GM21423 (cell line): ENCODE results near the gene CCR5.
A peak's percentile ranks its signal among the peaks of the same experiment; 100 is the strongest.

Source experiments
- ATAC-seq: cut with Tn5 transposase; IDR thresholded peaks from one replicate; pipeline ENCODE4 v1.9.1; 2021; ENCODE audit warnings: mild to moderate bottlenecking, moderate library complexity; ENCODE audit not compliant: unreplicated experiment

Gene CCR5

DNA sequence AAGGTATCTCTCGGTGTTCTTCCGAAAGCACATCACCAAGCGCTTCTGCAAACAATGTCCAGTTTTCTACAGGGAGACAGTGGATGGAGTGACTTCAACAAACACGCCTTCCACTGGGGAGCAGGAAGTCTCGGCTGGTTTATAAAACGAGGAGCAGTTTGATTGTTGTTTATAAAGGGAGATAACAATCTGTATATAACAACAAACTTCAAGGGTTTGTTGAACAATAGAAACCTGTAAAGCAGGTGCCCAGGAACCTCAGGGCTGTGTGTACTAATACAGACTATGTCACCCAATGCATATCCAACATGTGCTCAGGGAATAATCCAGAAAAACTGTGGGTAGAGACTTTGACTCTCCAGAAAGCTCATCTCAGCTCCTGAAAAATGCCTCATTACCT is 12.3 kb upstream of the CCR5 start:
- no peak for ATAC-seq

DNA sequence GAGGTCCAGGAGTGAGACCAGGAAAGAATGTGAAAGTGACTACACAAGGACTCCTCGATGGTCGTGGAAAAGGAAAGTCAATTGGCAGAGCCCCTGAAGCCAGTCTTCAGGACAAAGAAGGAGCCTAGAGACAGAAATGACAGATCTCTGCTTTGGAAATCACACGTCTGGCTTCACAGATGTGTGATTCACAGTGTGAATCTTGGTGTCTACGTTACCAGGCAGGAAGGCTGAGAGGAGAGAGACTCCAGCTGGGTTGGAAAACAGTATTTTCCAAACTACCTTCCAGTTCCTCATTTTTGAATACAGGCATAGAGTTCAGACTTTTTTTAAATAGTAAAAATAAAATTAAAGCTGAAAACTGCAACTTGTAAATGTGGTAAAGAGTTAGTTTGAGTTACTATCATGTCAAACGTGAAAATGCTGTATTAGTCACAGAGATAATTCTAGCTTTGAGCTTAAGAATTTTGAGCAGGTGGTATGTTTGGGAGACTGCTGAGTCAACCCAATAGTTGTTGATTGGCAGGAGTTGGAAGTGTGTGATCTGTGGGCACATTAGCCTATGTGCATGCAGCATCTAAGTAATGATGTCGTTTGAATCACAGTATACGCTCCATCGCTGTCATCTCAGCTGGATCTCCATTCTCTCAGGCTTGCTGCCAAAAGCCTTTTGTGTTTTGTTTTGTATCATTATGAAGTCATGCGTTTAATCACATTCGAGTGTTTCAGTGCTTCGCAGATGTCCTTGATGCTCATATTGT is 10.8 kb upstream of the CCR5 start:
- no peak for ATAC-seq

DNA sequence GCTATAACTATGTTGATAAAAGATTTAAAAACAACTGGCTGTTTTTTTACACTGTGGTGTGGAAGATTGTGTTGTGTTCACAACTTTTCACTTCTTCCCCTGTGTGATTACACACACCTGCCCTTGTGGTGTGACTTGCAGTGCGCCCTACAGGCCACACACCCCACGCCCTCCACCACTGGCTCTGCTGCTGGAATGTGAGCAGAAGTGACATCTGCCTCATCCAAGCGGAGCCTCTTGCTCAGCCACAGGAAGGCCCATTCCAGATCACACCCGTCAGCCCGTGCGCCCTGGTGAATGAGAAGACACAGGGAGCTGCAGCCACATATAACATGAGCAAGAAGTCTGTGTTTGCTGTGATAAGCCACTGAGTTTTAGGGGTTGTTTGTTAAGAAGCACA is 9.8 kb upstream of the CCR5 start:
- ATAC-seq, result no peak

DNA sequence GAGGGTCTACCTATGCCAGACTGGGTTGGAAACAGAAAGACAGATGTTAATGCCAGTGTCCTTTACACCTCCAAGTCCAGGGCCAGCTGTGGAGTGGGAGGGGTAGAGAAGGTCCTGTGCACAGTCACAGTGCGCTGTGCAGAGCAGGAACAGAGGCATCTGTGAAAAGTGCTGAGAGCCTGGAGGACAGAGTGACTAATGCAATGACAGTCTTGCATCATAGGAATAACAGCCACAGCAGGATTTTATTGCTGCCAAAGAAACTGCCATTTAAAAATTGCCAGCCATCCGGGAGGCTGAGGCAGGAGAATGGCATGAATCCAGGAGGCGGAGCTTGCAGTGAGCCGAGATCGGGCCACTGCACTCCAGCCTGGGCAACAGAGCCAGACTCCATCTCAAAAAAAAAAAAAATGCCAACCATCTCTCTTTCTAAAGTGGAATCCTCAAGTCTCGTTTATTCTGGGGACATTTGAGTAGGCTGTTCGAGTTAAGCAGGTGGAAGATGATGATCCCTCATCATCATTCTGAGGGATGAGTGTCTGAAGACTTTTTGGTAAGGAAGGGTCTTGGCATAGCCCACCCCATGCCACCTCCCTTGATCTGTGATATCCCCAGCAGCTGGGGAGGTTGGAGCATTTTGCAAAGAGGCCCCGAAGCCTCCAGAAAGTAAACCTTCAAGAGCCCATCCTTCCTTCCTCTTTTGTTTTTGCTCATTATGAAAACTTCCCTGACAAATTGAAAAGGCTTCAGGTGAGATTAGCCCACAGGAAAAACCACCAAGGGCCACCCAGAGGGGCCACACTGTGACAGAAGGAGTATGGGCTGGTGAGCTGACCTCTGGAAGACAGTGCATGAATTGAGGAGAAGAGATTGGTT is 9.1 kb upstream of the CCR5 start:
- no peak for ATAC-seq

DNA sequence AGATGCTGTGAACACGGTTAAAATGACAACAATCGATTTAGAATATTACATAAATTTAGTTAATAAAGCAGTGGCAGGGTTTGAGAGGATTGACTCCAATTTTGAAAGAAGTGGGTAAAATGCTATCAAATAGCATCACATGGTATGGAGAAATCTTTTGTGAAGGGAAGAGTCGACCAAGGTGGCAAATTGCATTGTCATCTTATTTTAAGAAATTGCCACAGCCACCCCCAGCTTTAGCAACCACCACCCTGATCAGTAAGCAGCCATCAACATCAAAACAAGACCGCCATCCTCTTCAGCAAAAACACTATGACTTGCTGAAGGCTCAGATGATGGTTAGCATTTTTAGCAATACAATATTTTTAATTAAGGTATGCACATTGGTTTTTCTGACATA is 5.7 kb upstream of the CCR5 start:
- no peak for ATAC-seq

DNA sequence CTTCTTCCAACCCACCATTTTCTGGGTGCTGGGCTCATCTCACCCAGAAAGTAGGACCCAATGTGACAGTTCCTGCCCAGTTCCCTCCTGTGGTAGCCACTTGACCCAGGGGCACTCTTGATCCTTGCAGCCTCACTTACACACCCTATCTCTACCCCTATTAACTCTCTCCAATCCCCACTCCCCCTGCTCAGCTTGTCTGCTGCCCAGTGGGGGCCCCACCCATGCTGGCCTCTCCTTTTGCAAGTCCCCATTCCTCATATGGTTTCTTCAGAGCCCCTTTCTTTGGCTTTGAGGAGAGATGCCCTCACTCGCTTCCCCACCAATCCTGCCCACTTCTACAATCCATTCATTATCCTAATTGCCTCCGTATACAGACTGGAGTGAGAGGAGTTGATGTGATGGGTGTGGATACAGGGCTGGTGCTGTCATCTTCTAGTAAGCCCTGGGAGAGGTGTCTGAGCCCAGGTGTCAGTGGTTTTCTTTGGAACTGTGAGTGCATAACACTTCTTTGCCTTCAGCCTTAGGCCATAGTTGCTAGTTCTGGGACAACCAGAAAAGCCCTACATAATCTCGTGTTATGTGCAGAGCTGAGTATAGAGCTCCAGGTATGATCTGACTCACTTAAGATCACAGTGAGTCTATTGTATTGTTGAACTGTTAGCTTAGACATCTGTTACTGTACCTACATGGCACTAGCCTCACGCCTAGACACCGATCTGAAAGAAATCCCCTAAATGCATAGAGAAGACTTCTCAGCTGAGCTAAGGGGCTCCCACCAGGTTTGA is 4.8 kb upstream of the CCR5 start:
- ATAC-seq, result no peak

DNA sequence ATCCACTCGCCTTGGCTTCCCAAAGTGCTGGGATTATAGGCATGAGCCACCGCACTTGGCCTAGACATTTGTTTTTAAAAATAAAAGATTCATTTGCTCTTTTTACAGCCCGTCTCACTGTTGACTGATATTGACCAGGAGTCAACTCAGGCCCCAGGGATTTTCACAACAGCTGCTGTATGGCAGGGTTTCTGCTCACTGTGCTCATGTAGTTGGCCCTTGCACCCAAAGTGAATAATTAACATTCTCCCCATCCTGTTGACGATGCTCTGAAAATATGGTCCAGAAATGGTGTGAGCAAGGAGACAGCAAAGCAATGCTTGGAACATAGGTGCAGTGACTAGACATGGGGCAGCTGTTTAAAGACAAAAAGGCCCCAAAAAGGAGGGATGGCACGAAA is 2.9 kb upstream of the CCR5 start:
- ATAC-seq, result no peak

DNA sequence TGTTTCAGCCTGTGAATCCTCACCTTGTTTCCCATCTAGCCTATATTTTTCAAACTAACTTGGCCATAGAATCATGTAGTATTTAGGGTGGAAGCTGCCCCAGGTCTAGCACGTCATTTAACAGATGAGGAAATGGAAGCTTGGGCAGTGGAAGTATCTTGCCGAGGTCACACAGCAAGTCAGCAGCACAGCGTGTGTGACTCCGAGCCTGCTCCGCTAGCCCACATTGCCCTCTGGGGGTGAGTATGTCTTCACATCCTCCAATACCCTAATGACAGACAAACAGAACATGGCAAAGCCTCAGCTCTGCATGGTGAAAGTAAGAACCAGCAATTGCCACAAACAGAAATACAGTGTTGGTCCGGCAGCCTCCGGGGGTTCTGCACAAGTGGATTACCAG is 2.2 kb upstream of the CCR5 start:
- peak; percentile 70 for ATAC-seq

DNA sequence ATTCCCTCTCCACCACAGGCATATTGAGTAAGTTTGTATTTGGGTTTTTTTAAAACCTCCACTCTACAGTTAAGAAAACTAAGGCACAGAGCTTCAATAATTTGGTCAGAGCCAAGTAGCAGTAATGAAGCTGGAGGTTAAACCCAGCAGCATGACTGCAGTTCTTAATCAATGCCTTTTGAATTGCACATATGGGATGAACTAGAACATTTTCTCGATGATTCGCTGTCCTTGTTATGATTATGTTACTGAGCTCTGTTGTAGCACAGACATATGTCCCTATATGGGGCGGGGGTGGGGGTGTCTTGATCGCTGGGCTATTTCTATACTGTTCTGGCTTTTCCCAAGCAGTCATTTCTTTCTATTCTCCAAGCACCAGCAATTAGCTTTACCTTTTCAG is 1.6 kb upstream of the CCR5 start:
- no peak for ATAC-seq

DNA sequence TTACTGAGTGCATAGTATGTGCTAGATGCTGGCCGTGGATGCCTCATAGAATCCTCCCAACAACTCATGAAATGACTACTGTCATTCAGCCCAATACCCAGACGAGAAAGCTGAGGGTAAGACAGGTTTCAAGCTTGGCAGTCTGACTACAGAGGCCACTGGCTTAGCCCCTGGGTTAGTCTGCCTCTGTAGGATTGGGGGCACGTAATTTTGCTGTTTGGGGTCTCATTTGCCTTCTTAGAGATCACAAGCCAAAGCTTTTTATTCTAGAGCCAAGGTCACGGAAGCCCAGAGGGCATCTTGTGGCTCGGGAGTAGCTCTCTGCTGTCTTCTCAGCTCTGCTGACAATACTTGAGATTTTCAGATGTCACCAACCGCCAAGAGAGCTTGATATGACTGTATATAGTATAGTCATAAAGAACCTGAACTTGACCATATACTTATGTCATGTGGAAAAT is 1.0 kb upstream of the CCR5 start:
- no peak for ATAC-seq

DNA sequence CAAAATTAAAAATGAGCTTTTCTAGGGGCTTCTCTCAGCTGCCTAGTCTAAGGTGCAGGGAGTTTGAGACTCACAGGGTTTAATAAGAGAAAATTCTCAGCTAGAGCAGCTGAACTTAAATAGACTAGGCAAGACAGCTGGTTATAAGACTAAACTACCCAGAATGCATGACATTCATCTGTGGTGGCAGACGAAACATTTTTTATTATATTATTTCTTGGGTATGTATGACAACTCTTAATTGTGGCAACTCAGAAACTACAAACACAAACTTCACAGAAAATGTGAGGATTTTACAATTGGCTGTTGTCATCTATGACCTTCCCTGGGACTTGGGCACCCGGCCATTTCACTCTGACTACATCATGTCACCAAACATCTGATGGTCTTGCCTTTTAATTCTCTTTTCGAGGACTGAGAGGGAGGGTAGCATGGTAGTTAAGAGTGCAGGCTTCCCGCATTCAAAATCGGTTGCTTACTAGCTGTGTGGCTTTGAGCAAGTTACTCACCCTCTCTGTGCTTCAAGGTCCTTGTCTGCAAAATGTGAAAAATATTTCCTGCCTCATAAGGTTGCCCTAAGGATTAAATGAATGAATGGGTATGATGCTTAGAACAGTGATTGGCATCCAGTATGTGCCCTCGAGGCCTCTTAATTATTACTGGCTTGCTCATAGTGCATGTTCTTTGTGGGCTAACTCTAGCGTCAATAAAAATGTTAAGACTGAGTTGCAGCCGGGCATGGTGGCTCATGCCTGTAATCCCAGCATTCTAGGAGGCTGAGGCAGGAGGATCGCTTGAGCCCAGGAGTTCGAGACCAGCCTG is 984 bp downstream of the CCR5 start:
- no peak for ATAC-seq

DNA sequence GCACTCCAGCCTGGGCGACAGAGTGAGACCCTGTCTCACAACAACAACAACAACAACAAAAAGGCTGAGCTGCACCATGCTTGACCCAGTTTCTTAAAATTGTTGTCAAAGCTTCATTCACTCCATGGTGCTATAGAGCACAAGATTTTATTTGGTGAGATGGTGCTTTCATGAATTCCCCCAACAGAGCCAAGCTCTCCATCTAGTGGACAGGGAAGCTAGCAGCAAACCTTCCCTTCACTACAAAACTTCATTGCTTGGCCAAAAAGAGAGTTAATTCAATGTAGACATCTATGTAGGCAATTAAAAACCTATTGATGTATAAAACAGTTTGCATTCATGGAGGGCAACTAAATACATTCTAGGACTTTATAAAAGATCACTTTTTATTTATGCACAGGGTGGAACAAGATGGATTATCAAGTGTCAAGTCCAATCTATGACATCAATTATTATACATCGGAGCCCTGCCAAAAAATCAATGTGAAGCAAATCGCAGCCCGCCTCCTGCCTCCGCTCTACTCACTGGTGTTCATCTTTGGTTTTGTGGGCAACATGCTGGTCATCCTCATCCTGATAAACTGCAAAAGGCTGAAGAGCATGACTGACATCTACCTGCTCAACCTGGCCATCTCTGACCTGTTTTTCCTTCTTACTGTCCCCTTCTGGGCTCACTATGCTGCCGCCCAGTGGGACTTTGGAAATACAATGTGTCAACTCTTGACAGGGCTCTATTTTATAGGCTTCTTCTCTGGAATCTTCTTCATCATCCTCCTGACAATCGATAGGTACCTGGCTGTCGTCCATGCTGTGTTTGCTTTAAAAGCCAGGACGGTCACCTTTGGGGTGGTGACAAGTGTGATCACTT is 2.0 kb downstream of the CCR5 start:
- no peak for ATAC-seq

DNA sequence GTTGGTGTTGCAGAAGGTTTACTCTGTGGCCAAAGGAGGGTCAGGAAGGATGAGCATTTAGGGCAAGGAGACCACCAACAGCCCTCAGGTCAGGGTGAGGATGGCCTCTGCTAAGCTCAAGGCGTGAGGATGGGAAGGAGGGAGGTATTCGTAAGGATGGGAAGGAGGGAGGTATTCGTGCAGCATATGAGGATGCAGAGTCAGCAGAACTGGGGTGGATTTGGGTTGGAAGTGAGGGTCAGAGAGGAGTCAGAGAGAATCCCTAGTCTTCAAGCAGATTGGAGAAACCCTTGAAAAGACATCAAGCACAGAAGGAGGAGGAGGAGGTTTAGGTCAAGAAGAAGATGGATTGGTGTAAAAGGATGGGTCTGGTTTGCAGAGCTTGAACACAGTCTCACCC is 4.0 kb downstream of the CCR5 start:
- no peak for ATAC-seq

DNA sequence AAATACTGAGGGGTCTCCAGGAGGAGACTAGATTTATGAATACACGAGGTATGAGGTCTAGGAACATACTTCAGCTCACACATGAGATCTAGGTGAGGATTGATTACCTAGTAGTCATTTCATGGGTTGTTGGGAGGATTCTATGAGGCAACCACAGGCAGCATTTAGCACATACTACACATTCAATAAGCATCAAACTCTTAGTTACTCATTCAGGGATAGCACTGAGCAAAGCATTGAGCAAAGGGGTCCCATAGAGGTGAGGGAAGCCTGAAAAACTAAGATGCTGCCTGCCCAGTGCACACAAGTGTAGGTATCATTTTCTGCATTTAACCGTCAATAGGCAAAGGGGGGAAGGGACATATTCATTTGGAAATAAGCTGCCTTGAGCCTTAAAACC is 4.5 kb downstream of the CCR5 start:
- ATAC-seq, result no peak

DNA sequence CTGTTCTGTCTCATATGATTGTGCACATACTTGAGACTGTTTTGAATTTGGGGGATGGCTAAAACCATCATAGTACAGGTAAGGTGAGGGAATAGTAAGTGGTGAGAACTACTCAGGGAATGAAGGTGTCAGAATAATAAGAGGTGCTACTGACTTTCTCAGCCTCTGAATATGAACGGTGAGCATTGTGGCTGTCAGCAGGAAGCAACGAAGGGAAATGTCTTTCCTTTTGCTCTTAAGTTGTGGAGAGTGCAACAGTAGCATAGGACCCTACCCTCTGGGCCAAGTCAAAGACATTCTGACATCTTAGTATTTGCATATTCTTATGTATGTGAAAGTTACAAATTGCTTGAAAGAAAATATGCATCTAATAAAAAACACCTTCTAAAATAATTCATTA is 5.1 kb downstream of the CCR5 start:
- ATAC-seq, result no peak

DNA sequence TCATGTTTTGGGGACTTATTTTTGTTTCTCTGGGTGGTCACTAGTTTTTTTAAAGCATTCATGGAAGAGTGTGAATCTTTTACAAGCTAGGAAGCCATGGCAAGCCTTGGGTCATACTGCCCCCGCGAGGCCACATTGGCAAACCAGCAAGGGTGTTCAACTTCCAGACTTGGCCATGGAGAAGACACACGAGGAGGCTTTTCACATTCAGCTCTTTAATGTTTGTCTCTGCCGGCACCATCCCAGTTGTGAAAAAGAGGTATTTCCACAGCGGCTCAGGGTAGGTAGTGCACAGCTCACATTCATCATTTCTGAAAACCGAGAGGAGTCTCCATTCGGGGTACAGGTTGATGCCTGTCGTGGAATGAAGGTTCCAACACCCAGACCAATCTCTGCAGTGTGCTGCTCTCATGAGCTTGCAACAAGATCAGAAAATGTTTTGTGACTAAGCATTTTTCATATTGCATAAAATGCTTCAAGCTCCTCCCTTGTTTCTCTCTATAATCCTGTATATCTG is 7.7 kb downstream of the CCR5 start:
- ATAC-seq, result no peak

DNA sequence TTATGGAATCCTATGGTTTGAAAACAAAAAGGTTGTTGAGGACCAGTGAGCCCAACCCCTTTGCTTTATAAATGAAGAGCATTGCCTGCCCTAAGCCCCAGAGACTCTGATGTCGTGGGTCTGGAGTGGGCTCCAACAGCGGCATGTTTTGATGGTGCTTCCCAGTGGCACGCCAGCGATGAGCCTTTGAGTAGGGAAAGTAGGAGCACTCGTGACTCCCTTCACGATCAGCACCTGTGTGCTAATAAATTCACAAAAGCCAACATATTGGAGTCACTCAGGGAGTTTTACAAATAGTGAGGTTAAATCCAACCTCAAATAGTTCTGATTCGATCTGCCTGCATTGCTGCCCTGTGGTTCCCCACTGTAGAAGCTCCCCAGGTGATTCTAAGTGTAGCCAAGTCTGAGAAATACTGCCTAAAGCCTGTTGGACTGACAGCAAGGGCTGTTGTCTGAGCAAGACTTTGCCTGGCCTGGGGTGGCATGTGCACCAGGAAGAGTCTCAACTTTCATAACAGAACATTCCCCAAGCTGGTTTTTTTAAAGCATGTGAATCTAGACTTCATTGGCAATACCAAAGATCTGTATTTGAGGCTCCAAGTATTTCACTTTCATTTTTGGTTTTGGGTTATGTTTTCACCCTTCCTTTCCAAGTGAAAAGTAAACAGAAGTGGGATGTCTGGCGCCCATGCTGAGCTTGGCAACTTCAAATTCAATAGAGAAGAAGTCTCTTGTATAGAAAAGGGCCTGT is 9.9 kb downstream of the CCR5 start:
- no peak for ATAC-seq

DNA sequence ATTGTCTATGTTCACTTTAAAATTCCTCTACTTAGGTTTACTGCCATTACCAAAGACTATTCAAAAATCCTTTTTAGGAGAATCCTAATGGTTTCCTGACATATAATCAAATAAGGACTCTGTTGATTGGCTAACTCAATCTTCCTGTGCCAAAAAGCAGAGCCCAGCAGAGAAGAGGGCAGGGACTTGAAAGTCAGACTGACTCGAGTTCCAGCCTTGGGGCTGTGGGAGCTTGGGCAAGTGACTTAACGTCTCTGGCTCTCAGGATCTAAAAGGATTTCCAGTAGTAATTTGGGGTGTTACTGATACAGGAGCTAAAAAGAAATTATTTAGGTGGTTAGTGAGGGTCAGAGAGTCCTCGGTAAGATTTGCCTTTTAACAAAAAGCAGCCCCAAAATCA is 10.9 kb downstream of the CCR5 start:
- ATAC-seq, result no peak
